Mesothelial cell of epicardium (in vitro differentiated cells): Measurements from ENCODE around the gene FGF12. TPM values are rescaled to one million over a fixed set of nuclear protein-coding genes. Genes with fewer than 3 reads are reported as not detected.

ENCODE experiments used
- DNase-seq, 2 experiments: peaks; one replicate each; pipeline ENCODE4 v3.0.0; 2021; ENCODE audit warnings: low spot score in 2 of 2; ENCODE audit not compliant: unreplicated experiment in 2 of 2
- H3K27ac Mint-ChIP-seq: 2 replicates; pipeline ENCODE4 v1.8.0; 2021; ENCODE audit warnings: mixed read lengths
- H3K27me3 Mint-ChIP-seq: 2 replicates; pipeline ENCODE4 v1.8.0; 2021; ENCODE audit warnings: low read depth, mixed read lengths
- H3K36me3 Mint-ChIP-seq: 2 replicates; pipeline ENCODE4 v1.8.0; 2021; ENCODE audit warnings: mixed read lengths
- H3K4me1 Mint-ChIP-seq: 2 replicates; pipeline ENCODE4 v1.8.0; 2021; ENCODE audit warnings: mixed read lengths
- H3K4me3 Mint-ChIP-seq: 2 replicates; pipeline ENCODE4 v1.8.0; 2021; ENCODE audit warnings: mild to moderate bottlenecking, moderate library complexity, mixed read lengths
- H3K9me3 Mint-ChIP-seq: 2 replicates; pipeline ENCODE4 v1.8.0; 2021; ENCODE audit warnings: mixed read lengths
- CTCF ChIP-seq: fragments of 200-600 bp; sonication (generic); IDR thresholded peaks from one replicate; pipeline ENCODE4 v1.5.0; 2021; ENCODE audit warnings: antibody characterized with exemption; ENCODE audit not compliant: unreplicated experiment
- total RNA-seq: library from RNA; stranded (reverse); gene quantifications from 3 replicates; pipeline ENCODE4 v1.2.1, GENCODE V29; 2021

The FGF12 gene
- total RNA-seq, 1 donor from 2014 or later: 1.0 TPM

- no peak for TF ChIP-seq CTCF
- Mint-ChIP-seq H3K4me3 (no peak overlapping the region), H3K4me1 (no peaks in the 10 kb centered on the region), H3K36me3 (no peaks in the 10 kb centered on the region), H3K27me3 (peaks cover 25% of the 10 kb centered on the region), H3K9me3 (no peaks in the 10 kb centered on the region), H3K27ac (no peak overlapping the region)
- no peak for DNase-seq
Measured at GRCh38 chr3:192302721-192303120, 424.6 kb downstream of the FGF12 start.

- Mint-ChIP-seq H3K4me1 (no peaks in the 10 kb centered on the region), H3K36me3 (no peaks in the 10 kb centered on the region), H3K27ac (no peak overlapping the region), H3K4me3 (no peak overlapping the region), H3K9me3 (no peaks in the 10 kb centered on the region), H3K27me3 (peaks cover 22% of the 10 kb centered on the region)
- no peak for TF ChIP-seq CTCF
- DNase-seq: no peak
Measured at GRCh38 chr3:192299921-192300320, 427.4 kb downstream of the FGF12 start.

GRCh38 chr3:192296845-192297244, 430.5 kb downstream of the FGF12 start:
- H3K4me1 Mint-ChIP-seq: no peaks in the 10 kb centered on the region
- H3K27me3 Mint-ChIP-seq: peaks cover 12% of the 10 kb centered on the region
- no peak for TF ChIP-seq CTCF
- no peak for DNase-seq
- H3K4me3 Mint-ChIP-seq: no peak overlapping the region
- H3K27ac Mint-ChIP-seq: no peak overlapping the region
- peaks cover 2% of the 10 kb centered on the region for H3K36me3 Mint-ChIP-seq
- H3K9me3 Mint-ChIP-seq: peaks cover 7% of the 10 kb centered on the region

GRCh38 chr3:192284443-192285072, 442.8 kb downstream of the FGF12 start:
- Mint-ChIP-seq H3K9me3 (no peaks in the 10 kb centered on the region), H3K4me3 (no peak overlapping the region), H3K27me3 (no peaks in the 10 kb centered on the region), H3K4me1 (no peaks in the 10 kb centered on the region), H3K27ac (no peak overlapping the region), H3K36me3 (no peaks in the 10 kb centered on the region)
- no peak for TF ChIP-seq CTCF
- no peak for DNase-seq

- H3K4me1 Mint-ChIP-seq: peaks cover 9% of the 10 kb centered on the region
- H3K36me3 Mint-ChIP-seq: no peaks in the 10 kb centered on the region
- H3K27ac Mint-ChIP-seq: no peak overlapping the region
- H3K9me3 Mint-ChIP-seq: no peaks in the 10 kb centered on the region
- no peak overlapping the region for H3K4me3 Mint-ChIP-seq
- no peaks in the 10 kb centered on the region for H3K27me3 Mint-ChIP-seq
- DNase-seq: no peak
- no peak for TF ChIP-seq CTCF
Measured at GRCh38 chr3:192281207-192281880, 446.0 kb downstream of the FGF12 start.
